CD14-positive monocyte (primary cell): ENCODE measurements around the gene CX3CL1. TPM values are rescaled to one million over a fixed set of nuclear protein-coding genes. Genes with fewer than 3 reads are reported as not detected.

Experiments
- DNase-seq, 3 donors: peaks; one replicate each; pipeline ENCODE4 v3.0.0-alpha.2; 2011 to 2022
- H2AFZ ChIP-seq: 2 replicates; pipeline ENCODE4 v1.6.0; 2012; ENCODE audit warnings: mild to moderate bottlenecking, low read depth, low read length, inconsistent platforms; ENCODE audit not compliant: insufficient read depth, poor library complexity, severe bottlenecking
- H3K27ac ChIP-seq, 2 donors: 1 replicate in 1 of 2; 2 replicates in 1 of 2; pipeline ENCODE4 v1.5.1; 2012 to 2013; ENCODE audit warnings: low read length in 2 of 2, control low read depth in 1 of 2, inconsistent platforms in 1 of 2, low read depth in 1 of 2, mild to moderate bottlenecking in 1 of 2
- H3K27me3 ChIP-seq, 2 donors: one replicate each; pipeline versions ENCODE4 v1.6.0 to v1.6.1; 2011 to 2013; ENCODE audit warnings: low read length in 2 of 2; ENCODE audit not compliant: control insufficient read depth in 2 of 2, insufficient read depth in 2 of 2
- H3K36me3 ChIP-seq, 2 donors: replicated peaks in 1 of 2; 1 replicate in 1 of 2; 2 replicates in 1 of 2; pipeline versions ENCODE4 v1.5.1 to v1.6.1; 2012 to 2013; ENCODE audit warnings: low read length in 2 of 2, control low read depth in 1 of 2, inconsistent platforms in 1 of 2, mild to moderate bottlenecking in 1 of 2; ENCODE audit not compliant: insufficient read depth in 2 of 2, control insufficient read depth in 1 of 2
- H3K4me1 ChIP-seq, 2 donors: 1 replicate in 1 of 2; 2 replicates in 1 of 2; pipeline versions ENCODE4 v1.5.1 to v1.6.1; 2012 to 2013; ENCODE audit warnings: low read length in 2 of 2, control low read depth in 1 of 2, inconsistent platforms in 1 of 2, mild to moderate bottlenecking in 1 of 2, moderate library complexity in 1 of 2; ENCODE audit not compliant: insufficient read depth in 2 of 2, control insufficient read depth in 1 of 2
- H3K4me2 ChIP-seq: replicated peaks from 2 replicates; pipeline ENCODE3; 2012; ENCODE audit warnings: low read length, moderate library complexity, mild to moderate bottlenecking; ENCODE audit not compliant: poor library complexity, severe bottlenecking; ENCODE audit errors: extremely low read depth
- H3K4me3 ChIP-seq, 3 experiments: fragments of 200-600 bp in 1 of 3; sonication (generic) in 1 of 3; replicated peaks in 1 of 3; 1 replicate in 2 of 3; 2 replicates in 1 of 3; pipeline ENCODE4 v1.5.1; 2011 to 2013; ENCODE audit warnings: low read length in 3 of 3, mild to moderate bottlenecking in 3 of 3, control low read depth in 2 of 3, low read depth in 2 of 3, inconsistent platforms in 1 of 3, moderate library complexity in 1 of 3
- H3K79me2 ChIP-seq: 2 replicates; pipeline ENCODE4 v1.6.0; 2012; ENCODE audit warnings: mild to moderate bottlenecking, control low read depth, inconsistent platforms, low read length, moderate library complexity; ENCODE audit not compliant: insufficient read depth
- H3K9ac ChIP-seq: 2 replicates; pipeline ENCODE4 v1.6.0; 2017; ENCODE audit warnings: low read length, mild to moderate bottlenecking; ENCODE audit not compliant: insufficient read depth, poor library complexity, severe bottlenecking
- H3K9me3 ChIP-seq, 2 donors: replicated peaks in 1 of 2; 1 replicate in 1 of 2; 2 replicates in 1 of 2; pipeline versions ENCODE4 v1.5.1 to v1.6.1; 2012 to 2013; ENCODE audit warnings: low read length in 2 of 2, control low read depth in 1 of 2; ENCODE audit not compliant: control insufficient read depth in 1 of 2, insufficient read depth in 1 of 2
- H4K20me1 ChIP-seq: 2 replicates; pipeline ENCODE4 v1.6.0; 2012; ENCODE audit warnings: mild to moderate bottlenecking, low read length, control low read depth, moderate library complexity; ENCODE audit not compliant: insufficient read depth
- H3K27ac Mint-ChIP-seq, 7 donors: one replicate each; pipeline ENCODE4 v1.8.0; 2020; ENCODE audit warnings: mild to moderate bottlenecking in 7 of 7, mixed read lengths in 7 of 7, moderate library complexity in 6 of 7, inconsistent platforms in 2 of 7
- H3K27me3 Mint-ChIP-seq, 3 donors: one replicate each; pipeline ENCODE4 v1.8.0; 2021 to 2022; ENCODE audit warnings: low read depth in 3 of 3, mild to moderate bottlenecking in 3 of 3, mixed read lengths in 3 of 3, moderate library complexity in 3 of 3, inconsistent platforms in 1 of 3
- H3K36me3 Mint-ChIP-seq, 2 donors: one replicate each; pipeline ENCODE4 v1.8.0; 2020; ENCODE audit warnings: mixed read lengths in 2 of 2, inconsistent platforms in 1 of 2, mild to moderate bottlenecking in 1 of 2
- H3K4me1 Mint-ChIP-seq: one replicate; pipeline ENCODE4 v1.8.0; 2020; ENCODE audit warnings: mild to moderate bottlenecking, mixed read lengths
- H3K4me3 Mint-ChIP-seq, 2 donors: one replicate each; pipeline ENCODE4 v1.8.0; 2020; ENCODE audit warnings: mild to moderate bottlenecking in 2 of 2, mixed read lengths in 2 of 2, moderate library complexity in 1 of 2
- H3K9me3 Mint-ChIP-seq, 7 donors: one replicate each; pipeline ENCODE4 v1.8.0; 2020 to 2022; ENCODE audit warnings: mixed read lengths in 7 of 7, mild to moderate bottlenecking in 6 of 7, moderate library complexity in 6 of 7, inconsistent platforms in 2 of 7
- WGBS: methylation state at CpG from one replicate; pipeline ENCODE4 v1.1.5; 2013; ENCODE audit warnings: missing lambda C conversion rate; ENCODE audit not compliant: insufficient coverage; 5-methylcytosine and 5-hydroxymethylcytosine counted together
- intact Hi-C, 2 donors: fragments of 100-400 bp; cut with micrococcal nuclease; formaldehyde crosslinking; loops; one replicate each; pipeline versions ENCODE4 v1.15.0 to v1.15.1; 2023
- polyA plus RNA-seq, 3 donors: library from polyadenylated mRNA; depleted of rRNA in 1 of 3; unstranded in 2 of 3; stranded (reverse) in 1 of 3; fragments of 300-500 nt in 2 of 3; fragments of >200 nt in 1 of 3; fragmentation: Illumina TruSeq in 2 of 3; gene quantifications; 1 replicate in 2 of 3; 2 replicates in 1 of 3; pipeline ENCODE4 v1.2.3, GENCODE V29; 2012 to 2021
- TF ChIP-seq, protein P1 (sequence below): fragments of 200-600 bp; IDR thresholded peaks from one replicate; pipeline ENCODE4 v1.8.0; 2022; ENCODE audit warnings: antibody characterized with exemption, mild to moderate bottlenecking

CX3CL1 gene
- polyA plus RNA-seq, 3 donors = not detected

DNA sequence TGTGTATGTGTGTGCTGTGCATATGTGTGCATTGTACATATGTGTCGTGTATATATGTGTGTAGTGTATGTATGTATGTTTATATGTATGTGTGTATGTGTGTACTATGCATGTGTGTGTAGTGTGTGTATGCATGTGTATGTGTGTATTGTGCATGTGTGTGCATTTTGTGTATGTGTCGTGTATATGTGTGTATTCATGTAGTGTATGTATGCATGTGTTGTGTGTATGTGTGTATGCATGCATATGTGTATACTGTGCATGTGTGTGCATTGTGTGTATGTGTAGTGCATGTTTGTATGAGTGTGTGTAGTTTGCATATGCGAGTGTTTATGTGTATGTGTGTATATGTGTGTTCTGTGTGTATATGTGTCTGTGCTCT is 16.8 kb downstream of the CX3CL1 start:
- H3K4me3 ChIP-seq = no peak overlapping the region
- no peak overlapping the region for H3K4me3 Mint-ChIP-seq
- no peak overlapping the region for H3K27ac ChIP-seq
- H3K36me3 Mint-ChIP-seq = no peaks in the 10 kb centered on the region
- no peak overlapping the region for H2AFZ ChIP-seq
- peak overlapping the region in 1 of 7 donors; percentile 2 for H3K27ac Mint-ChIP-seq
- H3K36me3 ChIP-seq = no peaks in the 10 kb centered on the region
- H3K79me2 ChIP-seq = no peaks in the 10 kb centered on the region
- peaks cover 14 to 27% (median 26%) of the 10 kb centered on the region in 3 donors for H3K27me3 Mint-ChIP-seq
- DNase-seq = no peak
- no peaks in the 10 kb centered on the region for H4K20me1 ChIP-seq
- no peak overlapping the region for H3K4me2 ChIP-seq
- no peaks in the 10 kb centered on the region for H3K9me3 ChIP-seq
- peaks cover 12% of the 10 kb centered on the region for H3K4me1 Mint-ChIP-seq
- H3K9ac ChIP-seq = no peak overlapping the region
- peaks cover 0 to 4% (median 0%) of the 10 kb centered on the region in 7 donors for H3K9me3 Mint-ChIP-seq
- peaks cover 0 to 10% of the 10 kb centered on the region in 2 donors for H3K27me3 ChIP-seq
- 97% methylated on average over 3 of the region's 3 CpGs for WGBS
- TF ChIP-seq, protein P1, sequence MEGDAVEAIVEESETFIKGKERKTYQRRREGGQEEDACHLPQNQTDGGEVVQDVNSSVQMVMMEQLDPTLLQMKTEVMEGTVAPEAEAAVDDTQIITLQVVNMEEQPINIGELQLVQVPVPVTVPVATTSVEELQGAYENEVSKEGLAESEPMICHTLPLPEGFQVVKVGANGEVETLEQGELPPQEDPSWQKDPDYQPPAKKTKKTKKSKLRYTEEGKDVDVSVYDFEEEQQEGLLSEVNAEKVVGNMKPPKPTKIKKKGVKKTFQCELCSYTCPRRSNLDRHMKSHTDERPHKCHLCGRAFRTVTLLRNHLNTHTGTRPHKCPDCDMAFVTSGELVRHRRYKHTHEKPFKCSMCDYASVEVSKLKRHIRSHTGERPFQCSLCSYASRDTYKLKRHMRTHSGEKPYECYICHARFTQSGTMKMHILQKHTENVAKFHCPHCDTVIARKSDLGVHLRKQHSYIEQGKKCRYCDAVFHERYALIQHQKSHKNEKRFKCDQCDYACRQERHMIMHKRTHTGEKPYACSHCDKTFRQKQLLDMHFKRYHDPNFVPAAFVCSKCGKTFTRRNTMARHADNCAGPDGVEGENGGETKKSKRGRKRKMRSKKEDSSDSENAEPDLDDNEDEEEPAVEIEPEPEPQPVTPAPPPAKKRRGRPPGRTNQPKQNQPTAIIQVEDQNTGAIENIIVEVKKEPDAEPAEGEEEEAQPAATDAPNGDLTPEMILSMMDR = no peak
- intact Hi-C loops = no loop called here
- peaks cover 7 to 12% of the 10 kb centered on the region in 2 donors for H3K4me1 ChIP-seq

DNA sequence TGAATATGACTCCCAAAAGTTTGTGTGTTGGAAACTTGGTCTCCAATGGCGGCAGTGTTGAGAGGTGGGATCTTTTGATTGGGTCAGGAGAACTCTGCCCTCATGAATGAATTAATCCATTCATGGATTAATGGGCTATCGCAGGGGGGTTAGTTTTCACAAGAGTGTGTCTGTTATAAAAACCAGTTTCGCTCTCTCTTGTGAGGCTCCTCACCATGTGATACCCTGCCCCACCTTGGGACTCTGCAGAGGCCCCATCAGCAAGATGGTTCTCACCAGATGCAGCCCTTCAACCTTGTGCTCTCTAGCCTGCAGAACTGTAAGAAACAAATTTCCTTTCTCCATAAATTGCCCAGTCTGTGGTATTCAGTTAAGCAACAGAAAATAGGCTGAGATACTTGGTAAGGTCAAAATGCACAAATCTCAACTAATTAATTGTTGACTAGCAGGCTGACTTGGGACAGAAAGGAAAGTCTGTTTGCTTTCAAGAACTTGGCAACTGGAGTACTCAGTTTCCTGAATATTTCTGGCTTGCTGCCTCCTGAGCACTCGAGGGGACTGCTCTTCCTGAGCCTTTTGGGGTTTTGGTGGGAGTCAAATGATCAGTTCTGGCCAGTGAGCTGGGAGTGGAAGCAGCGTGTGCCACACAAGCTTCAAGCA is 18.5 kb downstream of the CX3CL1 start:
- Mint-ChIP-seq H3K4me1 (peaks cover 4% of the 10 kb centered on the region), H3K4me3 (no peak overlapping the region), H3K27me3 (peaks cover 14 to 25% (median 19%) of the 10 kb centered on the region in 3 donors), H3K9me3 (peaks cover 0 to 10% (median 4%) of the 10 kb centered on the region in 7 donors), H3K27ac (no peak overlapping the region), H3K36me3 (no peaks in the 10 kb centered on the region)
- intact Hi-C loops = no loop called here
- no peak overlapping the region for H3K4me3 ChIP-seq
- peaks cover 0 to 10% of the 10 kb centered on the region in 2 donors for H3K27me3 ChIP-seq
- WGBS = 40% methylated on average over 2 of the region's 5 CpGs
- no peak overlapping the region for H3K4me2 ChIP-seq
- DNase-seq = no peak
- H3K79me2 ChIP-seq = no peaks in the 10 kb centered on the region
- peaks cover 0 to 9% of the 10 kb centered on the region in 2 donors for H3K9me3 ChIP-seq
- peaks cover 0 to 6% of the 10 kb centered on the region in 2 donors for H3K4me1 ChIP-seq
- no peak overlapping the region for H2AFZ ChIP-seq
- no peaks in the 10 kb centered on the region for H3K36me3 ChIP-seq
- no peak overlapping the region for H3K9ac ChIP-seq
- no peaks in the 10 kb centered on the region for H4K20me1 ChIP-seq
- TF ChIP-seq, protein P1 = no peak
- no peak overlapping the region for H3K27ac ChIP-seq
